ENCODE data around the gene ARHGEF26.

GRCh38 chr3:154139996-154140436 lies 18.8 kb downstream of the ARHGEF26 start:
- TF ChIP-seq, protein P1, sequence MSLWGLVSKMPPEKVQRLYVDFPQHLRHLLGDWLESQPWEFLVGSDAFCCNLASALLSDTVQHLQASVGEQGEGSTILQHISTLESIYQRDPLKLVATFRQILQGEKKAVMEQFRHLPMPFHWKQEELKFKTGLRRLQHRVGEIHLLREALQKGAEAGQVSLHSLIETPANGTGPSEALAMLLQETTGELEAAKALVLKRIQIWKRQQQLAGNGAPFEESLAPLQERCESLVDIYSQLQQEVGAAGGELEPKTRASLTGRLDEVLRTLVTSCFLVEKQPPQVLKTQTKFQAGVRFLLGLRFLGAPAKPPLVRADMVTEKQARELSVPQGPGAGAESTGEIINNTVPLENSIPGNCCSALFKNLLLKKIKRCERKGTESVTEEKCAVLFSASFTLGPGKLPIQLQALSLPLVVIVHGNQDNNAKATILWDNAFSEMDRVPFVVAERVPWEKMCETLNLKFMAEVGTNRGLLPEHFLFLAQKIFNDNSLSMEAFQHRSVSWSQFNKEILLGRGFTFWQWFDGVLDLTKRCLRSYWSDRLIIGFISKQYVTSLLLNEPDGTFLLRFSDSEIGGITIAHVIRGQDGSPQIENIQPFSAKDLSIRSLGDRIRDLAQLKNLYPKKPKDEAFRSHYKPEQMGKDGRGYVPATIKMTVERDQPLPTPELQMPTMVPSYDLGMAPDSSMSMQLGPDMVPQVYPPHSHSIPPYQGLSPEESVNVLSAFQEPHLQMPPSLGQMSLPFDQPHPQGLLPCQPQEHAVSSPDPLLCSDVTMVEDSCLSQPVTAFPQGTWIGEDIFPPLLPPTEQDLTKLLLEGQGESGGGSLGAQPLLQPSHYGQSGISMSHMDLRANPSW (CRISPR knock-in tag; conservative IDR thresholded peaks at IDR 0.05; ENCODE audit: low read depth): no peak
- TF ChIP-seq NR3C1 (CRISPR knock-in tag; conservative IDR thresholded peaks at IDR 0.05; ENCODE audit: low read depth) (no peak), ESRRA (CRISPR knock-in tag; IDR thresholded peaks at IDR 0.05; ENCODE audit: borderline replicate concordance) (no peak), ZNF416 (CRISPR knock-in tag; IDR thresholded peaks at IDR 0.05) (no peak), CREM (CRISPR knock-in tag; IDR thresholded peaks at IDR 0.05) (no peak), PREB (CRISPR knock-in tag; IDR thresholded peaks at IDR 0.05; ENCODE audit: borderline replicate concordance) (no peak), MAX (CRISPR knock-in tag; IDR thresholded peaks at IDR 0.05) (no peak), MXD4 (CRISPR knock-in tag; IDR thresholded peaks at IDR 0.05; ENCODE audit: borderline replicate concordance) (no peak), NR2C2 (CRISPR knock-in tag; IDR thresholded peaks at IDR 0.05) (no peak)
- TF ChIP-seq, protein P2, sequence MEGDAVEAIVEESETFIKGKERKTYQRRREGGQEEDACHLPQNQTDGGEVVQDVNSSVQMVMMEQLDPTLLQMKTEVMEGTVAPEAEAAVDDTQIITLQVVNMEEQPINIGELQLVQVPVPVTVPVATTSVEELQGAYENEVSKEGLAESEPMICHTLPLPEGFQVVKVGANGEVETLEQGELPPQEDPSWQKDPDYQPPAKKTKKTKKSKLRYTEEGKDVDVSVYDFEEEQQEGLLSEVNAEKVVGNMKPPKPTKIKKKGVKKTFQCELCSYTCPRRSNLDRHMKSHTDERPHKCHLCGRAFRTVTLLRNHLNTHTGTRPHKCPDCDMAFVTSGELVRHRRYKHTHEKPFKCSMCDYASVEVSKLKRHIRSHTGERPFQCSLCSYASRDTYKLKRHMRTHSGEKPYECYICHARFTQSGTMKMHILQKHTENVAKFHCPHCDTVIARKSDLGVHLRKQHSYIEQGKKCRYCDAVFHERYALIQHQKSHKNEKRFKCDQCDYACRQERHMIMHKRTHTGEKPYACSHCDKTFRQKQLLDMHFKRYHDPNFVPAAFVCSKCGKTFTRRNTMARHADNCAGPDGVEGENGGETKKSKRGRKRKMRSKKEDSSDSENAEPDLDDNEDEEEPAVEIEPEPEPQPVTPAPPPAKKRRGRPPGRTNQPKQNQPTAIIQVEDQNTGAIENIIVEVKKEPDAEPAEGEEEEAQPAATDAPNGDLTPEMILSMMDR (IDR thresholded peaks at IDR 0.05): no peak
- TF ChIP-seq, protein P3, sequence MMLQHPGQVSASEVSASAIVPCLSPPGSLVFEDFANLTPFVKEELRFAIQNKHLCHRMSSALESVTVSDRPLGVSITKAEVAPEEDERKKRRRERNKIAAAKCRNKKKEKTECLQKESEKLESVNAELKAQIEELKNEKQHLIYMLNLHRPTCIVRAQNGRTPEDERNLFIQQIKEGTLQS (CRISPR knock-in tag; conservative IDR thresholded peaks at IDR 0.05): no peak
- TF ChIP-seq, protein P4, sequence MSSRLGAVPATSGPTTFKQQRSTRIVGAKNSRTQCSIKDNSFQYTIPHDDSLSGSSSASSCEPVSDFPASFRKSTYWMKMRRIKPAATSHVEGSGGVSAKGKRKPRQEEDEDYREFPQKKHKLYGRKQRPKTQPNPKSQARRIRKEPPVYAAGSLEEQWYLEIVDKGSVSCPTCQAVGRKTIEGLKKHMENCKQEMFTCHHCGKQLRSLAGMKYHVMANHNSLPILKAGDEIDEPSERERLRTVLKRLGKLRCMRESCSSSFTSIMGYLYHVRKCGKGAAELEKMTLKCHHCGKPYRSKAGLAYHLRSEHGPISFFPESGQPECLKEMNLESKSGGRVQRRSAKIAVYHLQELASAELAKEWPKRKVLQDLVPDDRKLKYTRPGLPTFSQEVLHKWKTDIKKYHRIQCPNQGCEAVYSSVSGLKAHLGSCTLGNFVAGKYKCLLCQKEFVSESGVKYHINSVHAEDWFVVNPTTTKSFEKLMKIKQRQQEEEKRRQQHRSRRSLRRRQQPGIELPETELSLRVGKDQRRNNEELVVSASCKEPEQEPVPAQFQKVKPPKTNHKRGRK (CRISPR knock-in tag; IDR thresholded peaks at IDR 0.05; ENCODE audit: borderline replicate concordance): no peak

Measured in WTC11 (cell line).